DOHH2 (cell line): Measurements from ENCODE around the gene RASA3.
"Not testable (repeated sequence)": the region's sequence is repeated elsewhere in the genome, so short reads cannot be mapped to it uniquely, and the experiment has no call there.

Experiments
- H3F3A ChIP-seq: fragments of 200-600 bp; sonication (generic), shearing (Covaris generic); 2 replicates; pipeline ENCODE4 v1.6.0; 2016; ENCODE audit warnings: antibody characterized with exemption, mild to moderate bottlenecking; ENCODE audit not compliant: control insufficient read depth, insufficient read depth
- H3K27ac ChIP-seq: fragments of 200-600 bp; sonication (generic); 2 replicates; pipeline ENCODE4 v1.5.1; 2014; ENCODE audit warnings: low read depth, mild to moderate bottlenecking, low read length, moderate library complexity
- H3K27me3 ChIP-seq: fragments of 200-600 bp; sonication (generic); 2 replicates; pipeline ENCODE4 v1.6.1; 2014; ENCODE audit warnings: mild to moderate bottlenecking, low read length, mixed read lengths; ENCODE audit not compliant: control insufficient read depth
- H3K36me3 ChIP-seq: fragments of 200-600 bp; sonication (generic); 2 replicates; pipeline ENCODE4 v1.6.1; 2014; ENCODE audit warnings: mild to moderate bottlenecking, low read length, moderate library complexity, mixed read lengths; ENCODE audit not compliant: control insufficient read depth
- H3K4me1 ChIP-seq: fragments of 200-600 bp; sonication (generic); 2 replicates; pipeline ENCODE4 v1.6.1; 2014; ENCODE audit warnings: mild to moderate bottlenecking, low read length, mixed read lengths; ENCODE audit not compliant: control insufficient read depth
- H3K4me2 ChIP-seq: fragments of 200-600 bp; sonication (generic); 2 replicates; pipeline ENCODE4 v1.6.0; 2014; ENCODE audit warnings: mild to moderate bottlenecking, low read length, moderate library complexity
- H3K4me3 ChIP-seq: fragments of 200-600 bp; sonication (generic); 2 replicates; pipeline ENCODE4 v1.5.1; 2014; ENCODE audit warnings: mild to moderate bottlenecking, low read length, mixed read lengths
- H3K79me2 ChIP-seq: fragments of 200-600 bp; sonication (generic); 2 replicates; pipeline ENCODE4 v1.6.1; 2014; ENCODE audit warnings: mild to moderate bottlenecking, low read length, mixed read lengths; ENCODE audit not compliant: control insufficient read depth
- H3K9me2 ChIP-seq: fragments of 200-600 bp; sonication (generic); replicated peaks from 2 replicates; pipeline ENCODE4 v1.6.1; 2014; ENCODE audit warnings: mild to moderate bottlenecking, low read length, mixed read lengths; ENCODE audit not compliant: control insufficient read depth
- H3K9me3 ChIP-seq: fragments of 200-600 bp; sonication (generic); 2 replicates; pipeline ENCODE4 v1.6.1; 2014; ENCODE audit warnings: antibody characterized with exemption, low read length, mixed read lengths; ENCODE audit not compliant: control insufficient read depth, insufficient read depth
- H4K20me1 ChIP-seq: fragments of 200-600 bp; sonication (generic); 2 replicates; pipeline ENCODE4 v1.6.0; 2014; ENCODE audit warnings: low read depth, mild to moderate bottlenecking, antibody characterized with exemption, low read length, moderate library complexity; ENCODE audit not compliant: control insufficient read depth, insufficient read depth
- CTCF ChIP-seq: fragments of 200-600 bp; sonication (generic); IDR thresholded peaks from one replicate; pipeline ENCODE4 v1.5.1; 2014; ENCODE audit warnings: antibody characterized with exemption, mild to moderate bottlenecking, low read depth, low read length; ENCODE audit not compliant: poor library complexity, severe bottlenecking
- EZH2phosphoT487 ChIP-seq: fragments of 200-600 bp; sonication (generic); IDR thresholded peaks from 2 replicates; pipeline ENCODE4 v1.6.1; 2017; ENCODE audit warnings: borderline replicate concordance, mild to moderate bottlenecking, antibody characterized with exemption, low read length, moderate library complexity, mixed read lengths

The RASA3 gene

DNA sequence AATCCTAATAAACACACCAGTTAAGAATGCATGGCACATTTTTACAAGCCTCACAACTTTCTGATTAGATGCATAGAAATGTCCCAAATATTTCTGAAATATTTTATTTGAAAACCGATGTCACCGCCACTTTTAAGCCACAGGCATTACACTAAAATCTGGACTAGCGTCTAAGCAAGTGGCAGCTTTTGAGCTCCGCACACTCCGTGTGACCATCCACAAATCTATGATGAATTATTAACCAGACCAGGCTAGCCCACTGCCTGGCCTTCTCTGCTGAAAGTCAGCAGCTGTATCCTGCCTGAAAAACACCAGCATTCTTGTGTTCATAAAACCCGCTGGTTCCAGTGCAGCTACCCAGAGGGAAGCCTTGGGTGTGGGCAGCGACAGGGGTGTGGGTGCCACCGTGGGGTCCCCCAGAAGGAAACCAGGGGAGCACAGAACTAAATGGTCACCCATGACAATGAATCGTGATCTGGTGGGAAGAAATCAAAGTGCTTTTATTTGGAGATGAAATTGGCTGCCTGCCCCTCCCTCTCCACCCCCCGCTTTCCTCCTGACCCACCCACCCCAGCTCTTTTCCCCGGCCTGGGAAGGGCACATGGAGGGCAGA is 13.8 kb downstream of the RASA3 start:
- Histone ChIP-seq H3K79me2 (no peaks in the 10 kb centered on the region), H4K20me1 (no peaks in the 10 kb centered on the region), H3K4me3 (no peak overlapping the region), H3K4me2 (no peak overlapping the region), H3F3A (no peaks in the 10 kb centered on the region), H3K9me3 (no peaks in the 10 kb centered on the region), H3K36me3 (no peaks in the 10 kb centered on the region), H3K9me2 (no peaks in the 10 kb centered on the region), H3K27ac (no peak overlapping the region), H3K4me1 (no peaks in the 10 kb centered on the region), H3K27me3 (no peaks in the 10 kb centered on the region)
- no peak for TF ChIP-seq CTCF

DNA sequence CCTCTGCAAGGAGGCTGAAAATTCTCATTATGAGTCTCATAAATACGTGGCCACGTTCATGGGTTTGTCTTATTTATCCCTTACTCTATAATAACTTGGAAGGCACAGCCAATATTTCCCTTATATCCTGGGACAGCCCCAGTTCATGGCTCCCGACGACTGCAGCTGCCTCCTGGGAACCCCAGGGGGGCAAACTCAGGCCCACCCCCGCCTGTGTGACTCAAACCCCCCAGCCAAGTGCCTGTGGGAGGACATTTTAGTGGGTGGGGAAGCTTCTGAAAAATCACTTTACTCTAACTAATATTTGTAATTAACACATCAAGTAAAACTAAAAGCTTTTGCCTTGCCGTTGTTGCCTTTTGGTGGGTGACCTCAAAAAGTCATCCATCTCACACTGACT is 14.3 kb downstream of the RASA3 start:
- Histone ChIP-seq H3K79me2 (no peaks in the 10 kb centered on the region), H3K27me3 (no peaks in the 10 kb centered on the region), H3K9me3 (no peaks in the 10 kb centered on the region), H3K9me2 (no peaks in the 10 kb centered on the region), H3F3A (no peaks in the 10 kb centered on the region), H4K20me1 (no peaks in the 10 kb centered on the region), H3K27ac (no peak overlapping the region), H3K36me3 (no peaks in the 10 kb centered on the region), H3K4me1 (no peaks in the 10 kb centered on the region), H3K4me2 (no peak overlapping the region), H3K4me3 (no peak overlapping the region)
- TF ChIP-seq EZH2phosphoT487, result no peak
- no peak for TF ChIP-seq CTCF

- H3K4me3 ChIP-seq, H3K36me3 ChIP-seq, H3K79me2 ChIP-seq, H3K9me2 ChIP-seq, H3F3A ChIP-seq, H3K27me3 ChIP-seq, H3K27ac ChIP-seq, H3K9me3 ChIP-seq, H3K4me1 ChIP-seq, H4K20me1 ChIP-seq, H3K4me2 ChIP-seq: not testable (repeated sequence)
These were observed 15.0 kb downstream of the RASA3 start for GRCh38 chr13:114117341-114117874.

DNA sequence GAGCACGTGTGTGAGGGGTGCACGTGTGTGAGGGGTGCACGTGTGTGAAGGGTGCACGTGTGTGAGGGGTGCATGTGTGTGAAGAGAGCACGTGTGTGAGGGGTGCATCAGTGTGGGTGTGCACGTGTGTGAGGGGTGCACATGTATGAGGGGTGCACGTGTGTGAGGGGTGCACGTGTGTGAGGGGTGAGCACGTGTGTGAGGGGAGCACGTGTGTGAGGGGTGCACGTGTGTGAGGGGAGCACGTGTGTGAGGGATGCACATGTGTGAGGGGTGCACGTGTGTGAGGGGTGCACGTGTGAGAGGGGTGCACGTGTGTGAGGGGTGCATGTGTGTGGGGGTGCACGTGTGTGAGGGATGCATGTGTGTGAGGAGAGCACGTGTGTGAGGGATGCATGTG is 15.7 kb downstream of the RASA3 start:
- no peaks in the 10 kb centered on the region for H4K20me1 ChIP-seq

More for the DNA sequence above, 15.7 kb downstream of the RASA3 start:
- Histone ChIP-seq H3K4me1 (no peaks in the 10 kb centered on the region), H3K27ac (no peak overlapping the region), H3K36me3 (no peaks in the 10 kb centered on the region), H3K4me2 (no peak overlapping the region), H3K27me3 (no peaks in the 10 kb centered on the region), H3F3A (no peaks in the 10 kb centered on the region), H3K9me2 (no peaks in the 10 kb centered on the region), H3K4me3 (no peak overlapping the region), H3K9me3 (no peaks in the 10 kb centered on the region), H3K79me2 (no peaks in the 10 kb centered on the region)
- no peak for TF ChIP-seq CTCF
- TF ChIP-seq EZH2phosphoT487, result no peak
